ENCODE measurements around the gene DOC2B. TPM values are rescaled to one million over a fixed set of nuclear protein-coding genes. Genes with fewer than 3 reads are reported as not detected.

The DOC2B gene
- total and polyA plus RNA-seq, 2 of the 13 experiments (the other 11 are each of a cell fraction or from before 2014, with no cell fraction given) = 0.09 to 0.22 TPM

- TF ChIP-seq SNAPC4 (CRISPR knock-in tag; IDR thresholded peaks at IDR 0.05) (0 out of 2 replicates have a peak, but pooled peaks have one; percentile 27), NONO (IDR thresholded peaks at IDR 0.05) (no peak), NONO (CRISPR knock-in tag; conservative IDR thresholded peaks at IDR 0.05) (no peak), MTA1 (CRISPR knock-in tag; IDR thresholded peaks at IDR 0.05; ENCODE audit: borderline replicate concordance) (peak; percentile 70; the same call in 1 of the 2 replicates), HNRNPH1 (optimal IDR thresholded peaks at IDR 0.05; ENCODE audit: low read depth, low read length) (no peak), NFAT5 (CRISPR knock-in tag; IDR thresholded peaks at IDR 0.05) (no peak), TSC22D2 (CRISPR knock-in tag; IDR thresholded peaks at IDR 0.05; ENCODE audit: borderline replicate concordance) (no peak), MLLT10 (CRISPR knock-in tag; IDR thresholded peaks at IDR 0.05) (no peak), ZNF580 (CRISPR knock-in tag; IDR thresholded peaks at IDR 0.05; ENCODE audit: borderline replicate concordance, low read depth) (no peak), TRAFD1 (CRISPR knock-in tag; IDR thresholded peaks at IDR 0.05; ENCODE audit: borderline replicate concordance) (no peak), TFDP2 (CRISPR knock-in tag; IDR thresholded peaks at IDR 0.05) (no peak), ZNF589 (CRISPR knock-in tag; conservative IDR thresholded peaks at IDR 0.05) (no peak), ZFP90 (CRISPR knock-in tag; IDR thresholded peaks at IDR 0.05; ENCODE audit: borderline replicate concordance) (0 out of 2 replicates have a peak, but pooled peaks have one; percentile 5)
These were observed 12.7 kb upstream of the DOC2B start (continued) for GRCh38 chr17:193841-194806.

Data from HepG2 (cell line).